ENCODE results near the gene EXOSC9.

The EXOSC9 gene

DNA sequence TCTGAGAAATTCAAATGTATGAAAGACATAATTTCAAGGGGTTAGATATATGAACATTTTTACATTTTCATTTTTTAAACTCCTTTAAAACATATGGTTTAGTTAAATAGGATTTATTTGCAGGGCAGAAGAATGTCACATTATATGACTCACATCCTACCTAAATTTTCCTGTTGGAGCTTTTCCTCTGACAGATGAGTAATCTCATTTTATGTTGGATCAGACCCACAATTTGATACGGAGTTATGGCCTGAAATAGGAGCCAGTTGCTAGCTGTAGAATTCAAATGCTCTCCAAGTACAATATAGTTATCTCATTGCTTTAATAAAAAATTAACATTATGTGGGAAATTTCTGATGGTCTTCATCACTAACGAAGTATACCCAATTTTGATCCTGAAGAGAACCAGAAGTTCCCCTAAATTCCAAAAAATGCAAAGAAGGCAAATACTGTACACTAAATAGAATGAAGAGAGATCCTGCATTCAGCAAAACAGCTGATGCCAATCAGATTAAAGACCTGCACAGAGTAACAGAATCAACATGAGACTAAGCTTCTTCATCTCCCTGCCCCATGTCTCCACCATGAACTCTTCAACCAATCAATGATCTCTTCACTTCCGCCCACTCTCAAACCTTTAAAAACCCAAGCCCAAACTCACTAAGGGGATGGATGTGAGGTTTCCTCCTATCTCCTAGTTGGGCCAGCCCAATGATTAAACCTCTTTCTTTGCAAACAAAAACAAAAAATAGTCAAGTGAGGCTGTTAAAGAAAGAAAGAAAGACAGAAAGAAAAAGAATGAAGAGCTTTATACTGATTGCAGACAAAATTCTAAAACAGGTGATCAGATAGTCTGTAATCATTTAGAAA, 10.9 kb upstream of the EXOSC9 start:
- no peak for DNase-seq

DNA sequence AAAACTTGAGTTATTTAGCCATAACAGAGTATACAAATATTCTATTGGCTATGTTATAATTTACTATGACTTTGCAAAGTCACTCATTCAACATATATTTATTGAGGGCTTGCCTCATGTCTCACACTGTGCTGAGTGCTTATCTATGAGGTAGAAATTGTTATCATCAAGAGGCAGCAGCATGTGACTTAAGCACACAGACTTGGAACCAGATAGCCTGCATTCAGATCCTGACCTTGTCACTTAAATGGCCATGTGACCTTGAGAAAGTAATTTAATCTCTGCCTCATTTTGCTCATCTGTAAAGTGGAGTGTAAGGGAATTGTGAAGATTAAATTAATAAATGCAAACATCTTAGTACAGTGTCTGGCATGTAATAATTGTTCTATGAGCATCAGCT, 10.1 kb upstream of the EXOSC9 start:
- no peak for DNase-seq

DNA sequence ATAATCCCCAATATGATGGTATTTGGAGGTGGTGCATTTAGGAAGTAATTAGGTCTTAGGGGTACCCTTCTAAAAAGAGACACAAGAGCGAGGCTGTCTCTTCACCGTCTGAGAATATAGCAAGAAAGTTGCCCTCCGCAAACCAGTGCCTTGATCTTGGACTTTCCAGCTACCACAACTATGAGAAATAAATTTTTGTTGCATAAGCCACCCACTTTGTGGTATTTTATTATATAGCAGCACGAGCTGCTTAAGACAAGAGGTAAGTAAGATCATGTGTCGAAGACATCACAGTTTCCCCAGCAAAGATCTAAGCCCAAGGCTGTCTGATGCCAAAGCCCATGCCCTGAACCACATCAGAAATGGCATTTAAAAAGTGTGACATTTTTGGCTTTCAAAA, 9.6 kb upstream of the EXOSC9 start:
- no peak for DNase-seq

DNA sequence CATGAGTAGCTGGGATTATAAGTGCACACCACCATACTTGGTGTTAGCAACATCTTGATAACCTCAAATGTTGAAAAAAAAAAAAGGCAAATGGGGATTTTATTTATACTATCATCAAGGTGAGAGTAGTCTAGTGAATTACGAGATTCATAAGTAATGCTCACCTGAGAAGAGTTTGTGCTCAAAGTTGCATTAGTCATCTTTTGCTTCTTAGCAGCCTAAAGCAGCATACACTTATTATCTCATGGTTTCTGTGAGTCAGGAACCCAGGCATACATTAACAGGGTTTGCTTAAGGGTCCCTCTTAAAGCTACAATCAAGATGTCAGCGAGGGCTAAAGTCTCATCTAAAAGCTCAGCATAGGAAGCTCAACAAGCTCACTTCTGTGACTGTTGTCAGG, 8.2 kb upstream of the EXOSC9 start:
- no peak for DNase-seq

DNA sequence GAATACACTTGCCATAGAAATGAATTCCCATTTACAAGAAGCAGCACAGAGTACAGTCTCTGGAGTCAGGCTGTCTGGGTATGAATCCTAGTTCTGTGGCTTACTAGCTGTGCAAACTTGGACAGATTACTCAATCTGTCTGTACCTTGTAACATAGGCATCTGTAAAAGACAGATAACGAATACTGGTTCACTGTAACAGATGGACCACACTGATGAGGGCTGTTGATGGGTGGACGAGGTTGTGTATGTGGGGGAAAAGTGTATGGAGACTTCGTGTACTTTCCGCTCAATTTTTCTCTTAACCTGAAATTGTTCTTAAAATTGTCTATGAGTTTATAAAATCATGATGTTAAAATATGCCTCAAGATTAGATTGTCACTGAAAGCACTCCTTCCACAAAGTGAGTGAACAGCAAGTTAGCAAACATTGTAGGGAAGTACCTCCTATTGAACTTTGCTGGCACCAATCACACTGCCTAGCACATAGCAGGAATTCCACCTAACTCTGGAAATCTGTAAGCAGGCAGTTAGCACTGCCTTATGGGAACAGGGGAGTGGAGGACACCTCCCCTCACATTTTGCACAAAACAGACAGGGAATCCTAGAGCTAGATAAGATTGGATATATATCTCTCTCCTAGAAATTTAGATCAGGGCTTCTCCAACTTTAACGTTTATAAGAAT, 6.5 kb upstream of the EXOSC9 start:
- DNase-seq, result no peak

DNA sequence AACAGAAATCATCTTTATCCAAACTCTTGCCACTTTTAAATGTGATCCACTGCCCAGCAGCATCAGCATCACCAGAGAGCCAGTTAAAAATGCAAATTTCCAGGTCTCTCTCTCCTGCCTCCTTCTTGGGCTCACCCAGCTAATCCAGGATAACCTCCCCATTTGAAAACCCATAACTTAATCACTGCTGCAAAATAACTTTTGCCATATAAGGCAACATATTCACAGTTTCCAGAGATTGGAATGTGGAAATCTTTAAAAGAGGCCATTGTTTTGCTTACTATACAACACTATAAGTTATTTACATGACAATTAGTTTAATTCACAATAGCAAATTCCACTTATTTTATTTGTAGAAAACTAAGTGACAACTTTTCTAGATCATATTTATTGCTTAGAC, 4.8 kb upstream of the EXOSC9 start:
- no peak for DNase-seq

DNA sequence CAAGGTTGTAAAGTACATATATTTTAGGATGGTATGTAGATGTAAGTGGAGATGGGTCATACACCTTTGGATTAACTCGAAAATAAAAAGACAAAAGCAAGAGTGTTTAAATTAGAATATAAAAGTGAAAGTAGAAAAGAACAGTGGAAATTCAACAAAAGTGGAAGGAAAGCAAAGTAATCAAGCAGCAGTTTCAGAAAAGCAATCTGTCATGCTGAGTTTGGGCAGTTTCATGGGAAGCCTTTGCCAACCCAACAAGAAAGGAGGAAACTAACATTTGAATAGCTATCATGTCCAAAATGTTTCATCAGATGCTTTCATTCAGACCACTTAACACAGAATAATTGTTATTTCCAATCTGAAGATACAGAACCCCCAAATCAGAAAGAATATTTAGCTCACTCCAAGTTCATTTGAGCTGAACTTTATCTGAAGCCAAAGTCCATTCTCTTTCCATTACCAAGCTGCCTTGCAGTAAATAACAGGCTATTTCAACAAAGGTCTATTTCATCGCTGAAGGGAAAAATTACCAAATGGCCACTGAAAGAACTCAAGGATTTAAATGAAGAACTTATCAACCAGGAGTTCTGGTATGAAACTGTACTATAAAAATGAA, 1.8 kb upstream of the EXOSC9 start:
- DNase-seq, result no peak

DNA sequence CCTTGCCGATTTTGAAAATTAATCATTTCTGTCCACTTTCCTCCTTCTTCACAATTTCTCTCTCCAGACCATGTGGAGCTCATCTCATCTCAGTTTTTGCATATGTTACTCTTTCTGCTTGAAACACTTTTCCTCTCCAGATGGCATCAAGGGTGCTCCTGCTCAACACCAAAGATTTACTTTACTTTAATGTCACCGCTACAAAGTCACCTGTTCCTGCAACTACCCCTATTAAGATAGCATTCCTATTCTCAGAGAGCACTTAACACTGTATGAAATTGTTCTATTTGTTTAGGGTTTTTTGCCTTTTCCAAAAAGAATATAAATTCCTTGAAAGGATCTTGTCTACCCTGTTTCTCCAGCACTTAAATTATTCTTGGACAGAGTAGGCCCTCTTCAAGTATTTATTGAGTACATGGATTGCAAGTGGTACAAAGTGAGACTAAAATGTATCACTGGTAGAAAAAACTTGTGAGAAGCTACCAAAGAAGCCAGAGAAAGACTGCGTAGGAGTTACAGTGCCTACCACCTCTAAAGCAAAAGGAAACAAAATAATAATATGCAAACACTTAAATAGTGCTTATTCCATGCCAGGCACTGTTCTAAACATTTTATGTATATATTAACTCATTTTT, 1.1 kb upstream of the EXOSC9 start:
- DNase-seq, result no peak

DNA sequence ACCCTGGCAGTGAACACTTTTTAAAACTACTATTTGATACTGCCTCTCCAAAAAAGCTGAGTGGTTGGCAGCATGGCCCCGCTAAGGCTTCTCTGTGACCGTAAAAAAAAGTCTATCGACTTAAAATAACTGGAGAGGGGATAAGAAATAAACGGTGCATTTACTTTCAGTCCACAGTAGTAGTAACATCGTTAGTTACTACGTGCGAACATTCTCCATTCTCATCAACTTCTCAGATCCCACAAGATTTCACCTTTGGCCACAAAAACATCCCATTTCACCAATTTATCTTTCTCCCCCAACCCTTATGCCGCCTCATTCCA, 524 bp upstream of the EXOSC9 start:
- no peak for DNase-seq

DNA sequence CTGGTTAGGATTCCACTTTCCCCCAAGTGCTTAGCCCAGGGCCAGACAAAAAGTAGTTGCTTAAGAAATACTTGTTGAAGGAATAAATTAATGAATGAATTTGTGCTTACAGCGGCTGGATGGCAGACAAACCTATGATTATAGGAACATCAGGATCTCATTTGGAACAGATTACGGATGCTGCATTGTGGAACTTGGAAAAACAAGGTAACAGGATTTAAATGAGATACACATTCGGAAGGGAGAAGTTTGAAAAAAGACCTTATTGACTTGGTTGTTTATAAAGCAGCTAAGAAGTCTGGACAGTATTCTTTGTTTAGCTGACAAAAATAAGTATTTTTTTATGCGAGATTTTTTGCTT, 572 bp downstream of the EXOSC9 start:
- no peak for DNase-seq

DNA sequence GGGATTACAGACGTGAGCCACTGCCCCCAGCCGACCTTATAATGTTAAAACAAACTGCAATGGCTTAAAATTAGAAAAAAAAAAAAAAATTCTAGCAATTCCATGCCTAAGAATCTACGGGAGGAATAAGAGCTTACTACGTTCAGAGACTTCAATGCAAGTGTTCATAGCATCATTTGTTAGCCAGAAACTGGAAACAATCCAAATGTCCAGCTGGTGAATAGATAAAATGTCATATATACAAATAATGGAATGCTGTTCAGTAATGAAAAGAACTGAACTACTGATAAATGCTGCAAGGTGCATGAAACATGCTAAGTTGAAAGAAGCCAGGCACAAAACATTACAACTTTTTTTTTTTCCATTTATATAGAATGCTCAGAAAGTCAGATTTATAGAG, 5.3 kb downstream of the EXOSC9 start:
- DNase-seq, result no peak

DNA sequence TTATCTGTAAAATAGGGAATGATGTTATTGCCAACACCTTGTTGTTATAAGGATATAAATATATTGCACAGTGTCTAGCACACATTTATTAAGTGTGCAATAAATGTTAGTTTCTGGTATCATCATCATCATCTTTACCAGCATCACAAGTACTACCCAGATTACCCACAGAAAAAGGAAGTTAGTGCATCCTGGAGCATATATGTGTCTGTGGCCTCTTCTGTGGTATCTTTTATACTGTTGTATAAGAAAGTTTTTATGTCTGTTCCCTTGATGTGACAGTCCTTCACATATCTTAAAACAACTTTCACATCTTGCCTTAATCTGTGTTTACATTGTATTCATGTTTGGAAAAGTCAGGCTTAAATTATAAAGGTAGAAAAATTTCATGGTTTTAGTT, 10.0 kb downstream of the EXOSC9 start:
- DNase-seq, result no peak

DNA sequence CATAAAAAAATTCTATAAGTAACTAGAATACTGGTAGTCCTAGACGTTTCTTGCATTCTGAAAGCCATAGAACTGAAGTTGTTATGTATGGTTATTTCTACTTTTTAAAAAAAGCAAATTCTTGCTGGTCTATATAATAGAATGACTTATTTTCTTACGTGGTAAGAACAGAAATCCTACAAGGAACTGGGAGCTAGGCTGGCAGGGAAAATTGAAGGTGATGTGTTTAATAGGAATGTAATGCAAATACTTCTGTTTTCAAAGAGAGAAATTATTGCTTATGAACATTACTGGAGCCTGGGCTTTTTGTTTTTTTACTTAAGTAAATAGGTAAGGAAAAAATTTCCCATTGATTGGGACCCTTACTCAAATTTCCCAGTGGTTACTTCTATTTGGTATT, 13.6 kb downstream of the EXOSC9 start:
- DNase-seq, result no peak

DNA sequence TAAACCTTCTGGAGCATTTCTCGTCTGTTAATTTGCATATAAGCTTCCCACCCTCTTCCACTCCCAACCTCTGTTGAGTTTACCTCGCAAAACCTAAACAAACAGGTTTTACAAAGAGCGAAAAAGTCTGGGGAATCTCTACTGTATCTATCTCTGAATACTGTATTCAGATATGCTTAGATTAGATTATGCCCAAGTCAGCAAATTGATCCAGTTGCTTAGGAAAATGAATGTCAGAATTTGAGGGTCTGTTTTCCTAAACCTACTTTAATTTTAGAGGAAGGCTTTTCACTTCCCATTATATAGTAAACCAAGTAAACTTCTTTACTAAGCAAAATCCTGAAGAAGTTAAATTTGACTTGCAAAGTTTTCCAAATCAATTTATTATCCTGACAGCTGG, 15.9 kb downstream of the EXOSC9 start:
- no peak for DNase-seq

DNA sequence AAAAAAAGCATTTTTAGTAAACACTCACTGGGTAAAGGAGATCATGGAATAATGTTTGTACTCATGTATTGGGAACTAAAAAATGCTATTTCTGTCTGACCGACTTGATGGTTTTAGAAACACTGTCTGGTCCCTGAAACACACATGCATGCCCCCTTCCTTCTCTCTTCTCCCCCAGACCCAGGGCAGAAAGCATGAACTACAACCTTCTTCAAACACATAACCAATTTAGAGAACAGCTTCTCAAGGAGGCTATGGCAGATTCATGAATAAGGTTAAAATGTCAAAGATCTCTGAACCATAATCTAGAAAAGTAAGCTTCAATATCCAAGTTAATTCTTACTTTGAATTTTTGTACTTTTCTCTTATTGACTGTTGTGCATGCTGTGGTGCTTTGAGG, 16.6 kb downstream of the EXOSC9 start:
- DNase-seq, result no peak

DNA sequence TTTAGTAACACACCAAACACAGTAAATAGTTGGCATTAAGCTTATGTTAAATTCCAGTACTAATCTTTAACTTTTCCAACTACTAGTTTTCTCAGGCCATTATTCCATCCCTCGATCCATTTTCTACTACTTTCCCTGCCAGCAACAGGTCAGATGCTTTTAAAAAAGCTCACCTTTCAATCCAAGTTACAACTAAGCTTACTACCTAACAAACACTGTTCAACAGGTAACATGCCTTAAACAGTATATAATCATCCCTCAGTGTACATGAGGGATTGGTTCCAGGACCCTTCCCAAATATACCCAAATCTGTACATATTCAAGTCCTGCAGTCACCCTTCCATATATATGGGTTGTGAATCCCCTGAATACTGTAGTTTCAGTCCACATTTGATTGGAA, 17.1 kb downstream of the EXOSC9 start:
- no peak for DNase-seq

DNA sequence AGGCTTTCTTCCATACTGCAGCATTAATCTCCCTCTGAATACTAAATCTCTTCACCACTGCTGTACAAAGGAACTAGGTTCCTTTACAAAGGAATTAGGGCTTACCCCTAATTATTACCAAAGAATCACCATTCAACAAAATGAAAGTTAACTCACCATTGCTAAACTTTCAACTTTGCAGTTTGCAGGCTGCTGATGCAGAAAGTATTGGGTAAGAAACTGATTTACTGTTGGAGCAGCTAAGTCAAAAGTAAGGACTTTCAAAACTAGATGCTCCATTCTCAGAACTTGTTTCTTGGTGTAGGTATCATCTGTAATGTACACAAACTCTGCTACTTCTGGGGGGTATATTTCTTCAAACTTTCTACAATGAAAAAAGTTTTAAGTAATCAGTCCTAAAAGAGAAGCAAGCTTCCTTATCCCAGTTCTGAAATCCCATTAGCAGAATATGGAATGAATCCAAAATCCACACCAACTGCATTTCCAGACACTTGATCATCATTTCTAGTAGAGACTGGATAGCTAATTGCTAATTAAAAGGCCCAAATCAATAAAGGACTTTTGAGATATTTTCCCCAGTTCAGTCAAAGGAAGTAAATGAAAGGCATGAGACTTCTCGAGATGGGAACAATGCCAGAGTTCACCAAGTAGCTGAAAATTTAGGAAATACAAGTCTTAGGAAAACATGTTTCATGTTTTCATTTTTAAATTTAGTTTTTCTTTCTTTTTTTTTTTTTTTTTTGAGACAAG, 18.3 kb downstream of the EXOSC9 start:
- no peak for DNase-seq

DNA sequence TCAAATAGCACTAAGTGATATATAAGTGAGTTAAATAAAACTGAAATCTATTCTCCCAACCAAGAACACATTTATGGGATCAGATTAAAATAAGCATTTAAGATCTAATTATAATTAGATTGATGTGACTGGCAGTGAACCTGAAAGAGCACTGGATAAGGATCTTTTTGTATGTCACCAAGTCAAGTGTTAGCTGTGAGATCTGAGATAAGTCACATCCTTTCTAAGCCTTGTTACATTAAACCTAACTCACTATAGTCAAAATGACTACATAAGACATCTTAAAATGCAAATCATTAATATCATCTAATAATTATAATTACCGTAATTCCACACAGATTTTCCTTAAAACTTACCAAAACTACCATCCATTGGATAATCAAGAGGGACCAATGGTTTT, 20.9 kb downstream of the EXOSC9 start:
- DNase-seq, result no peak

DNA sequence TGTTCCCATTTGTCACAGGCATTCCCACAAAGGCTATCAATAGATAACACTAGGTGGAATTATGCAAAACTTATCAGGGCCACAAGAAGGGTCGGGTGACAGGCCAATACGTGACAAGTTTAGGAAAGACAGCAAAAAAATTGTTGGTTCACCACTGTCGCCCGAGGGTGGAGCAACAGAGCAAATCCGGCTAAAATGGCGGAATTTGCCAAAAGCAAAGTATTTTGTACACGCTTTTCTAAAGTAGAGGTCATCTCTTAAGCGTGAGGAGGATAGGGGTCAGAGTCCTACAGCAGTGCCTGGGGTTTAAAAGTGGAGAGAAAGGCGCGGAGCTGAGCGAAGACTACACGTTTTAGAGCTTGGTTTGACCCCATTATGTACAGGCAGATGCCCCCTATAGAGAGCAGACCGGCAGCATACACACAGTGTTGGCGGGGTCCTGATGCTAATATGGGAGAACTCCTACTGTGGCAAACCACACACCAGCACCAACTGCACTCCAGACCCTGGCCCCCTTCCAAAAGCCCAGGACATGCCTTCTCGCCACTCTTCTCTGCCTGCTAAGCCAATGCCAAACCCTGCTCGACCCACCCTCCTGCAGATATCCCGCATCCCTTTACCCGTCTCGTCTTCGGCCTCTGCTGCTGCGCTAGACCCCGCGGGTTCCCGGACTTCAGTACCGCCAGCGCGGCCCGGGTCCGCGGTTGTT, 21.8 kb downstream of the EXOSC9 start:
- peak; percentile 68 for DNase-seq

DNA sequence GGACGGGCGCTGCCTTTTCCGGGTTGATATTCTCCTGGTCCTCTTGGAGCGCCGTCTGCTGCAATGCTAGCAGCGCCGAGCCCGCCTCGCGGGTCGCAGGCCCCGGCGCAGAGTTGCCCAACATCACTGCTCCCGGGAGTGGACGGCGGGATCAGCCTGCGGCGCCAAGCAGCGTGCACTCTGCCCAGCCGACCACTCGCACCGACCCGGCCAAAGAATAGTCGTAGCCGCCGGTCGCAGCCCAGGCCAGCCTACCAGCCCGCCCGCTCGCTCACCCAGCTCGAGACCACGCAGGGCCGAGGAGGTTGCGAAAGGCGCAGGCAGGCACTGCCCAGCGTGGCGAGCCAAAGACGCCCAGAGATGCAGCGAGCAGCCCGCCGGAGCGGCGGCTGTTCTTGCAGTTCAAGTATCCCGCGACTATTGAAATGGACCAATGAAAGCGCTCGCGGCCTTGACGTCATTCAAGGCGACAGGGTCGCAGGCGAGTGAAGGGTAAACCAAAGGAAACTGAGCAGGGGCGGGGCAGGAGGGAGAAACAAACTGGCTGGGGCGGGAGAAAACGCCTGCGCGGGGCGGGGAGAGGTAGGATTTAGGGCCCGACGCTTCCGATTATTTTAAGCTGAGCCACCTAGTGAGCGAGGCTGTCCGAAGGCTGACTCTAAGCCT, 22.5 kb downstream of the EXOSC9 start, which contains the start of gene CCNA2:
Gene CCNA2 (minus strand): TSS at position 379 of the 666 bp plus-strand sequence. CDS start 255 bp downstream, at position 124.
- peak; percentile 95 for DNase-seq

DNA sequence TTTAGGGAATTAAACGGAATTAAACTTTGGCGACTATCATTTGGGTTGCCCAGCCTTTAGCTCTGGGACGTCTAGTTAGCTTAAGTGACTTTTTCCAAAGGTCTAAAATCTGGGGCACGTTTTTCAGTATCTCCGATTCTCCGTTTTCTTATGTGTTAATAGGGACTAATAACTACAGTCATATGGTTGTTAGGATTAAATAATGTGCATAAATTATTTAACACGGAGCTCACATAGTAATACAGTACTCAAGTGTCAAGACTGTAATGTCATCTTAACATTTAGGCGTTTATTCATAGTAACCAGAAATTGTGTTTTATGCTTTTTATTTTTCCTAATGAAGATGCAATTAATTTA, 23.0 kb downstream of the EXOSC9 start:
- DNase-seq, result no peak

DNA sequence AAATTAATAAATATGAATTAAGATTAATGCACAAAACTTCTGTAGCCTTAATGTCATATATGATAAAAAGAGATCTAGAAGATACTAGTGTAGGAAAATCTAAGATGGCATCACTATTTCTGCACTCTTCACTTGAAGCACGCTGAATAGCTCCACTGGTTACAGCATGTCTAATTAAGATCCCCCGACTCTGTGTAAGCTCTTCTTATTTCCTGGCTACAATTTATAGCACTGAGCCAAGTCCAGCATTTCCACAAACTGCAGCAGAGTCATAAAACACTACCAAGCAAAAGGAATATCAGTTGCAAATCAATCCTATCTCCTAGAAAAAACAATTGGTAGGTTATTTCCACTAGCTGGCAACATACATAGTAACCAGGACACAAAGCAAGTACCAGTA, 23.8 kb downstream of the EXOSC9 start:
- no peak for DNase-seq

All from COR-L47 (cell line).